ENCODE measurements around the gene POLR3E. TPM values are rescaled to one million over a fixed set of nuclear protein-coding genes. Genes with fewer than 3 reads are reported as not detected.

POLR3E gene
- total and polyA plus RNA-seq, 8 donors: 29.2 to 61.2 (median 52.0) TPM

DNA sequence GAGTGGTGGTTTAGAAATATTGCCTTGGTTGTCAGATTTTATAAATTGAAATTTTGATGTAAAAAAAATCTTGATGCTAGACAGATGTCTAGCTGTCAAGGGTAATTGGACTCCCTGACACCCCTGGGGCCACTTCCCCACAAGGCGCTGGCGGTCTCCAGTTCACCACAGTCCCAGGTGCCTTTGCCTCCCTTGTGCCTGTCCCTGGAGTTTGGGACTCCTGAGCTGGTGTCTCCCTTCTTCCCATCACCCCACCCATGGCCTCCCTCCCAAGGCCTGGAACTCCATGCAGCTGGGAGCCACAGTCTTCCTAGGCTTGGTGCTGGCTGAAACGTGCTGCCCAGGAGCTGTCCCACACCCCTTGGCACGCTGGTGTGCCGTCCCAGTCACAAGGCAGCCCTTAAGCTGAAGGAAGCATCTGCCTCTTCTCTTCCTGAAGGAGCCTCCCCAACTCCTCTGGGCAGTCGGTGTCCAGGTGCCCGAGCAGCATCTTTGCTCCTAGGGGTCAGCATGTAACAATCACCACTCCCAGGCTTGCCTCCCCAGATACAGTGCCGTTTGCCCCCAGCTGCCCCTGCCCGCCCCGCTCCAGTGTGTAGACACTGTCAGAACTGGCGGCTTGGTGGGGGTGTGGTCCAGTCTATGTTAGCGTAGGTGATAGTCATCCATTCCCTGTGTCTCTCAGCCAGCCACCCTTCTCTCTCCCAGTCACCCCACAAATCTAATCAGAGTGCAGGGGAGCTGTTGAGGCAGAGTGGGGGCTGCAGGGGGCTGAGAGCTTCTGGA, 26.2 kb downstream of the POLR3E start:
- intact Hi-C loops (cut with DNase I): no loop called here

DNA sequence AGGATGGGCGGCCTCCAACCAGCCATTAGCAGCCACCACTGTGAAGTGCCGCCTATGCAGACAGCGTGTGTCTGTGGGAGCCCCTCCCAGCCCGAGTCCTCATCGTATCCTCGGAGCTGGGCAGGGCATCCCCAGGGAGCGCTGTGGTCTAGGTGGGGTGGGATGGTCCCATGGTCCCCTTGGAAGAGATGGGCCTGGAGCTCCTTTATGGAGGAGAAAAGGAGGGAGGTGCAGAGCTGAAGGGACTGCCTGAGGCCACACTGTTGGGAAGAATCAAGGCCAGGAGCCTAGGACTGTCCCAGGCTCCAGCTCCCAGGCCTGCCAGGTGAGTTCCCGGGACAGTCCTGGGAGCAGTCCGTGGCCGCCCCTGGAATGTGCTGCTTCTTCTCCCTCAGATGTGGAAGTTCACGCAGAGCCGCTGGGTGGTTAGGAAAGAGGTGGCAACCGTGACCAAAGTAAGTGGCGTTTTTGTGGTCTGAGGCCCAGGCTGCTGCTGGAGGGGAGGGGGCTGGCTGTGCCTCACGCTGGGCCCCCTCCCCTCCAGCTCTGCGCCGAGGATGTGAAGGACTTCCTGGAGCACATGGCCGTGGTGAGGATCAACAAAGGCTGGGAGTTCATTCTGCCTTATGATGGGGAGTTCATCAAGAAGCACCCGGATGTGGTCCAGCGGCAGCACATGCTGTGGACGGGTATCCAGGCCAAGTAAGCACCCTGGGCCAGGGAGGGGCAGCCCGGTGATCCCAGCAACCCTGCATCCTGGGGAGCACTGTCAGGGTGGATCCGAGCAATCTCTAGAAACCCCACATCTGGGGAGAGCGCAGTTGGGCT, 27.0 kb downstream of the POLR3E start:
- no peaks in the 10 kb centered on the region for H3K9me3 ChIP-seq
- ATAC-seq (no peak), DNase-seq (no peak)
- H3K27me3 ChIP-seq: no peaks in the 10 kb centered on the region
- H3K4me1 ChIP-seq: peaks cover 0 to 5% of the 10 kb centered on the region in 2 donors
- H3K36me3 ChIP-seq: peaks cover 0 to 96% of the 10 kb centered on the region in 2 donors
- H3K4me3 ChIP-seq: no peak overlapping the region
- TF ChIP-seq, protein P1, sequence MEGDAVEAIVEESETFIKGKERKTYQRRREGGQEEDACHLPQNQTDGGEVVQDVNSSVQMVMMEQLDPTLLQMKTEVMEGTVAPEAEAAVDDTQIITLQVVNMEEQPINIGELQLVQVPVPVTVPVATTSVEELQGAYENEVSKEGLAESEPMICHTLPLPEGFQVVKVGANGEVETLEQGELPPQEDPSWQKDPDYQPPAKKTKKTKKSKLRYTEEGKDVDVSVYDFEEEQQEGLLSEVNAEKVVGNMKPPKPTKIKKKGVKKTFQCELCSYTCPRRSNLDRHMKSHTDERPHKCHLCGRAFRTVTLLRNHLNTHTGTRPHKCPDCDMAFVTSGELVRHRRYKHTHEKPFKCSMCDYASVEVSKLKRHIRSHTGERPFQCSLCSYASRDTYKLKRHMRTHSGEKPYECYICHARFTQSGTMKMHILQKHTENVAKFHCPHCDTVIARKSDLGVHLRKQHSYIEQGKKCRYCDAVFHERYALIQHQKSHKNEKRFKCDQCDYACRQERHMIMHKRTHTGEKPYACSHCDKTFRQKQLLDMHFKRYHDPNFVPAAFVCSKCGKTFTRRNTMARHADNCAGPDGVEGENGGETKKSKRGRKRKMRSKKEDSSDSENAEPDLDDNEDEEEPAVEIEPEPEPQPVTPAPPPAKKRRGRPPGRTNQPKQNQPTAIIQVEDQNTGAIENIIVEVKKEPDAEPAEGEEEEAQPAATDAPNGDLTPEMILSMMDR (IDR thresholded peaks at IDR 0.05): no peak
- intact Hi-C loops (cut with DNase I): no loop called here
- H3K27ac ChIP-seq: no peak overlapping the region

More for the DNA sequence above, 26.2 kb downstream of the POLR3E start:
- Histone ChIP-seq H3K9me3 (no peaks in the 10 kb centered on the region), H3K27ac (no peak overlapping the region), H3K36me3 (peaks cover 0 to 96% of the 10 kb centered on the region in 2 donors), H3K27me3 (no peaks in the 10 kb centered on the region), H3K4me3 (no peak overlapping the region), H3K4me1 (peaks cover 0 to 5% of the 10 kb centered on the region in 2 donors)
- no peak for DNase-seq
- TF ChIP-seq, protein P1 (IDR thresholded peaks at IDR 0.05): no peak
- ATAC-seq: no peak

DNA sequence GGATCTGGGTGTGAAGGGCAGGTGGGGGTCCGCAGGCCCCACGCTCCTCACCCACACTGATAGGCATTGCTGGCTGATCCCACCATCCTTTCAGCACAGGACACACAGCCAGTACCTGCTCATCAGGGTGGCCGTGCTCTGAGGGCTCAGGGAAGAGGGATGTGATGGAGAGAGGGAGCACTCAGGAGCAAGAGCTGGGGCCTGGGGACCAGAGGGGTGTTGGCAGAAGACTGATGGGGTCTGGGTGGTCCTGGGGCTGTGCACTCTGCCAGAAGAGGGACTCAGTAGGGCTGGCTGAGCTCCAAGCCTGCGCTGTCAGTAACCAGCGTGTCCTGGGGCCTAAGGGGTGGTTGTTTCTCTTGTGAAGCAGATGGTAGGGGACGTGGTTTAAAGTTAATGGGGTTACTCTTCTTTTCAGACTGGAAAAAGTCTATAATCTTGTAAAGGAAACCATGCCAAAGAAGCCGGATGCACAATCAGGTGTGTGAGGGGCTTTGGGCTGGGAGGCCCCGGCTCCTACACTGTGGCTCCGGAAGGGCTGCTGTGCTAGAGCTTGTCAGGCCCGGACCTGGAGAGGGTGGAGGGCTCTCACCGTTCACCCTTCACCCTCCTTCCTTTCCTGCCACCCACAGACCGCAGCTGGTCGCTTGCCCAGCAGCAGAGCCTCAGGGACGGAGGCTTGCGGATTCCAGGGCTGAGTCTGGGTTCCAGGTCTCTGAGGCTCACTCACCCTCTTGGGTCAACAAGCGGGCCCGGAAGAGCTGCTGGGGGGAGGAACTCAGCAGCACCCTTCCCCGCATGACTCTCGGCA, 27.8 kb downstream of the POLR3E start:
- Histone ChIP-seq H3K4me1 (peaks cover 0 to 6% of the 10 kb centered on the region in 2 donors), H3K9me3 (no peaks in the 10 kb centered on the region), H3K27me3 (no peaks in the 10 kb centered on the region), H3K4me3 (no peak overlapping the region), H3K36me3 (peaks cover 0 to 93% of the 10 kb centered on the region in 2 donors), H3K27ac (no peak overlapping the region)
- intact Hi-C loops (cut with DNase I): no loop called here
- no peak for DNase-seq
- TF ChIP-seq, protein P1 (IDR thresholded peaks at IDR 0.05): no peak
- no peak for ATAC-seq

DNA sequence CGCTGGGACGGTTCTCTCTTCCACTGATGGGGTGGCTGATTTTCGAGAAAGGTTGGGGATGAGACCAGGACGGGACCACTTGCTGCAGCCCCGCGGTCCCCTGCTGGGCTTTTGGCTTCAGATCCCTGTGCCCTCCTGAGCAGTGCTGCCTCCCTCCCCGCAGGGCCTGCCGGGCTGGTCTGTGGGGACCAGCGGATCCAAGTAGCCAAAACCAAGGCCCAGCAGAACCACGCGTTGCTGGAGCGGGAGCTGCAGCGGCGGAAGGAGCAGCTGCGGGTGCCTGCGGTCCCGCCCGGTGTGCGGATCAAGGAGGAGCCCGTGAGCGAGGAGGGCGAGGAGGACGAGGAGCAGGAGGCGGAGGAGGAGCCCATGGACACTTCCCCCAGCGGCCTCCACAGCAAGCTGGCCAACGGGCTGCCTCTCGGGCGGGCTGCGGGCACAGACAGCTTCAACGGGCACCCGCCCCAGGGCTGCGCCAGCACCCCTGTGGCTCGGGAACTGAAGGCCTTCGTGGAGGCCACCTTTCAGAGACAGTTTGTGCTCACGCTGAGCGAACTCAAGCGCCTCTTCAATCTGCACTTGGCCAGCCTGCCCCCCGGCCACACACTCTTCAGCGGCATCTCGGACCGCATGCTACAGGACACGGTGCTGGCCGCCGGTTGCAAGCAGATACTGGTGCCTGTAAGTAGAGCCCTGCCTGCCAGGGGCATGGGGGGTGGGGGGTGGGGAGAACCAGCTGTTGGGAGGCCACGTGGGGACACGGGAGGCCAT, 28.6 kb downstream of the POLR3E start:
- H3K36me3 ChIP-seq: peaks cover 0 to 90% of the 10 kb centered on the region in 2 donors
- ATAC-seq (no peak), DNase-seq (no peak)
- H3K27ac ChIP-seq: no peak overlapping the region
- H3K27me3 ChIP-seq: no peaks in the 10 kb centered on the region
- intact Hi-C loops (cut with DNase I): no loop called here
- TF ChIP-seq, protein P1 (IDR thresholded peaks at IDR 0.05): no peak
- H3K4me1 ChIP-seq: peaks cover 0 to 13% of the 10 kb centered on the region in 2 donors
- H3K4me3 ChIP-seq: no peak overlapping the region
- no peaks in the 10 kb centered on the region for H3K9me3 ChIP-seq
